GM12878 (cell line): Measurements from ENCODE around the gene C17orf58. TPM values are rescaled to one million over a fixed set of nuclear protein-coding genes. Genes with fewer than 3 reads are reported as not detected.

Experiments
- ATAC-seq: fragments of 200-7000 bp; cut with Tn5 transposase; 3 replicates; pipeline ENCODE4 v1.9.1; 2020; ENCODE audit warnings: mild to moderate bottlenecking, moderate library complexity
- BruUV-seq: library from RNA; stranded (reverse); fragments of 400-500 nt; replicated peaks from 2 replicates; lab custom pipeline; 2021; lab: Mats Ljungman, UMichigan
- CTCF ChIA-PET: fragments of 300-600 bp; sonication (Branson Sonifier 250); formaldehyde crosslinking; extraction: SDS; loops from one replicate; lab custom pipeline; 2021; ENCODE audit warnings: inconsistent platforms; lab: Yijun Ruan, JAX
- POLR2A ChIA-PET: fragments of 350-600 bp; formaldehyde crosslinking; extraction: SDS; loops from one replicate; lab custom pipeline; 2021; ENCODE audit warnings: inconsistent platforms; lab: Charles Lee
- RAD21 ChIA-PET: fragments of 300-600 bp; sonication (Branson Sonifier 250); formaldehyde crosslinking; loops from one replicate; lab custom pipeline; 2023; ENCODE audit warnings: antibody characterized with exemption; ENCODE audit not compliant: unreplicated experiment; lab: Charles Lee
- SMC1A ChIA-PET: fragments of 300-600 bp; sonication (Branson Sonifier 250); formaldehyde crosslinking; loops from one replicate; lab custom pipeline; 2023; ENCODE audit not compliant: unreplicated experiment, uncharacterized antibody; lab: Charles Lee
- DNase-seq: peaks from one replicate; pipeline ENCODE4 v3.0.0-alpha.2; 2011; ENCODE audit warnings: low read depth, low spot score
- FAIRE-seq: peaks from 3 replicates; lab custom pipeline; 2011; peaks lifted over from hg19 to GRCh38; lab: Jason Lieb, UNC
- H2AFZ ChIP-seq: 2 replicates; pipeline ENCODE4 v1.6.0; 2011; ENCODE audit warnings: low read depth, low read length, control low read depth; ENCODE audit not compliant: control insufficient read depth
- H3K27ac ChIP-seq: 2 replicates; pipeline ENCODE4 v1.5.1; 2011; ENCODE audit warnings: control low read depth; ENCODE audit not compliant: control insufficient read depth, insufficient read depth
- H3K27me3 ChIP-seq, 2 experiments: replicated peaks in 1 of 2; 2 replicates each; pipeline versions ENCODE4 v1.6.0 to v1.6.1; 2011; ENCODE audit warnings: low read length in 1 of 2; ENCODE audit not compliant: control insufficient read depth in 2 of 2, insufficient read depth in 2 of 2
- H3K36me3 ChIP-seq, 2 experiments: 2 replicates each; pipeline ENCODE4 v1.5.1; 2011; ENCODE audit warnings: low read length in 1 of 2; ENCODE audit not compliant: control insufficient read depth in 2 of 2, insufficient read depth in 2 of 2
- H3K4me1 ChIP-seq: 2 replicates; pipeline ENCODE4 v1.6.1; 2011; ENCODE audit warnings: mild to moderate bottlenecking, low read length, moderate library complexity, mixed read lengths; ENCODE audit not compliant: control insufficient read depth, insufficient read depth
- H3K4me2 ChIP-seq: 2 replicates; pipeline ENCODE4 v1.6.0; 2011; ENCODE audit warnings: control low read depth; ENCODE audit not compliant: control insufficient read depth, insufficient read depth
- H3K4me3 ChIP-seq: fragments of 200-600 bp; sonication (generic); 2 replicates; pipeline ENCODE4 v1.5.1; 2016
- H3K79me2 ChIP-seq: 2 replicates; pipeline ENCODE4 v1.6.0; 2011; ENCODE audit warnings: low read length; ENCODE audit not compliant: control insufficient read depth, insufficient read depth
- H3K9ac ChIP-seq: 2 replicates; pipeline ENCODE4 v1.8.0; 2011; ENCODE audit warnings: low read length, control low read depth, mixed read lengths; ENCODE audit not compliant: control insufficient read depth, insufficient read depth
- H3K9me3 ChIP-seq: replicated peaks from 3 replicates; pipeline ENCODE4 v1.5.1; 2011; ENCODE audit warnings: mild to moderate bottlenecking, low read length; ENCODE audit not compliant: control insufficient read depth, insufficient read depth
- H4K20me1 ChIP-seq: 2 replicates; pipeline ENCODE4 v1.6.0; 2011; ENCODE audit not compliant: control insufficient read depth, insufficient read depth
- EGR1 ChIP-seq, 2 experiments: IDR thresholded peaks; 1 replicate in 1 of 2; 2 replicates in 1 of 2; pipeline ENCODE4 v1.6.1; 2011 to 2012; ENCODE audit warnings: low read depth in 2 of 2, low read length in 2 of 2, borderline replicate concordance in 1 of 2, mild to moderate bottlenecking in 1 of 2, moderate library complexity in 1 of 2
- EZH2 ChIP-seq: IDR thresholded peaks from 2 replicates; pipeline ENCODE4 v1.6.1; 2012; ENCODE audit warnings: low read depth, mild to moderate bottlenecking, control low read depth, inconsistent platforms, low read length, borderline replicate concordance; ENCODE audit not compliant: control insufficient read depth
- KDM1A ChIP-seq: fragments of 200-600 bp; sonication (generic); IDR thresholded peaks from 2 replicates; pipeline ENCODE4 v1.6.1; 2016; ENCODE audit warnings: borderline replicate concordance
- STAT1 ChIP-seq: fragments of 450-650 bp; conservative IDR thresholded peaks from 2 replicates; pipeline ENCODE4 v1.6.1; 2014; ENCODE audit warnings: antibody characterized with exemption, mild to moderate bottlenecking
- SUZ12 ChIP-seq: fragments of 200-600 bp; sonication (generic); IDR thresholded peaks from one replicate; pipeline ENCODE4 v1.6.1; 2018; ENCODE audit warnings: antibody characterized with exemption, mild to moderate bottlenecking; ENCODE audit not compliant: unreplicated experiment
- ZNF274 ChIP-seq: IDR thresholded peaks from one replicate; pipeline ENCODE4 v1.8.0; 2011; ENCODE audit not compliant: insufficient read length, insufficient read depth
- ZSCAN29 ChIP-seq: fragments of 450-650 bp; IDR thresholded peaks from 2 replicates; pipeline ENCODE4 v1.6.1; 2017; ENCODE audit warnings: mild to moderate bottlenecking, moderate library complexity
- WGBS: methylation state at CpG from one replicate; pipeline ENCODE4 v1.1.6; 2016; ENCODE audit warnings: low lambda C conversion rate; ENCODE audit not compliant: insufficient replicate concordance, insufficient coverage; ENCODE audit errors: missing lambda C conversion rate; 5-methylcytosine and 5-hydroxymethylcytosine counted together
- in situ Hi-C: fragments of 300-500 bp; cut with MboI; formaldehyde crosslinking; loops from 9 replicates; pipeline ENCODE4 v1.14.3; 2018; ENCODE audit warnings: mixed read lengths
- intact Hi-C: fragments of 100-400 bp; cut with micrococcal nuclease; formaldehyde crosslinking; loops from one replicate; pipeline ENCODE4 v1.14.2; 2022; ENCODE audit not compliant: unreplicated experiment
- polyA plus RNA-seq, 11 experiments: library from polyadenylated mRNA; depleted of rRNA in 4 of 11; unstranded in 6 of 11; stranded (reverse) in 5 of 11; fragments of >200 nt; fragmentation: Nextera tagmentation in 4 of 11; fragmentation: Illumina TruSeq in 1 of 11; extraction: Ambion mirVana in 4 of 11; extraction: Trizol in 1 of 11; gene quantifications; 1 replicate in 1 of 11; 2 replicates in 10 of 11; pipeline versions ENCODE4 v1.2.1 to v1.2.3, GENCODE V29; 2011 to 2016; ENCODE audit warnings: inconsistent platforms in 2 of 11, missing spikeins in 2 of 11, low read depth in 1 of 11
- total RNA-seq, 4 experiments: library from RNA; depleted of rRNA in 3 of 4; stranded (reverse); fragments of >200 nt in 3 of 4; fragmentation: Illumina TruSeq in 1 of 4; extraction: Trizol in 1 of 4; gene quantifications; 2 replicates each; pipeline versions ENCODE4 v1.2.1 to v1.2.3, GENCODE V29; 2013 to 2021
- TF ChIP-seq, protein P1 (sequence below): fragments of 450-650 bp; conservative IDR thresholded peaks from 2 replicates; pipeline ENCODE4 v1.6.1; 2017; ENCODE audit warnings: mild to moderate bottlenecking, moderate library complexity

The C17orf58 gene
- total and polyA plus RNA-seq, 10 of the 15 experiments (the other 5 are each of a cell fraction or from before 2014, with no cell fraction given): 3.3 to 12.3 (median 6.2) TPM

DNA sequence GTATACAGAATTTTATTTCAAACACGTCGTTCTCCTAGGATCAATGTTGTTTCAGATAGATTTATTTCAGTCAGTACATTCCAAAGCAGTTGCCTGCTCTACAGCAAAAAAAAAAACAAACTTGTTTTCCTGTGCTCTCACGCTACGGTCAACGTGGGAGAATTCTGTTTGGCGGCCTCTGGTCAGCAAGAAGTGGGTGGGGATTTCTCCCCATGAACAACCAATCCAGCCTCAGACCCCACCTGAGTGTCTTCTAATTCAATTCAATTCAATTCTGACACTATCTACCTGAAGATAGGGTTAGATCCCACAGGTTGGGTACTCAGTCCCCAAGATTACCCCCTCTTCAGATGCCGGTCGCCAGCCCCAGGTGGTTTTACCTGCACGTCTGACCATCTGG, 22.1 kb downstream of the C17orf58 start (continued):
- TF ChIP-seq EZH2: no peak

DNA sequence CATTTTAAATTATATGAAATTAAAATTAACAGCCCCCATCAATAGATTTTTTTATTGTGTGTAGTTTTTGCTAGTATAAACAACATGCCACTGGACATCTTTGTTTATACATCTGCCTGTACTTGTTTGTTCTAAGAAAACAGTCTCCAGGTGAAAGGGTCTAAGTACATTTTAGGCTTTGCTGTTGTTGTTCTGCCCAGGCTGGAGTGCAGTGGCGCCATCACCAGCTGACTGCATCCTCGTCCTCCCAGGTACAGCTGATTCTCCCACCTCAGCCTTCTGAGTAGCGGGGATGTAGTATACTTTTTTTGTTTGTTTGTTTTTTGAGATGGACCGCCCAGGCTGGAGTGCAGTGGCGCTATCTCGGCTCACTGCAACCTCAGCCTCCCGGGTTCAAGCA, 25.5 kb downstream of the C17orf58 start:
- TF ChIP-seq STAT1 (no peak), EZH2 (no peak), SUZ12 (no peak), ZSCAN29 (no peak), KDM1A (no peak), ZNF274 (no peak), EGR1 (IDR thresholded peaks at IDR 0.05; ENCODE audit: borderline replicate concordance in 1 of 2, low read depth in 2 of 2, low read length in 2 of 2) (no peak)
- TF ChIP-seq, protein P1, sequence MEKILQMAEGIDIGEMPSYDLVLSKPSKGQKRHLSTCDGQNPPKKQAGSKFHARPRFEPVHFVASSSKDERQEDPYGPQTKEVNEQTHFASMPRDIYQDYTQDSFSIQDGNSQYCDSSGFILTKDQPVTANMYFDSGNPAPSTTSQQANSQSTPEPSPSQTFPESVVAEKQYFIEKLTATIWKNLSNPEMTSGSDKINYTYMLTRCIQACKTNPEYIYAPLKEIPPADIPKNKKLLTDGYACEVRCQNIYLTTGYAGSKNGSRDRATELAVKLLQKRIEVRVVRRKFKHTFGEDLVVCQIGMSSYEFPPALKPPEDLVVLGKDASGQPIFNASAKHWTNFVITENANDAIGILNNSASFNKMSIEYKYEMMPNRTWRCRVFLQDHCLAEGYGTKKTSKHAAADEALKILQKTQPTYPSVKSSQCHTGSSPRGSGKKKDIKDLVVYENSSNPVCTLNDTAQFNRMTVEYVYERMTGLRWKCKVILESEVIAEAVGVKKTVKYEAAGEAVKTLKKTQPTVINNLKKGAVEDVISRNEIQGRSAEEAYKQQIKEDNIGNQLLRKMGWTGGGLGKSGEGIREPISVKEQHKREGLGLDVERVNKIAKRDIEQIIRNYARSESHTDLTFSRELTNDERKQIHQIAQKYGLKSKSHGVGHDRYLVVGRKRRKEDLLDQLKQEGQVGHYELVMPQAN: no peak
- Histone ChIP-seq H2AFZ (no peak overlapping the region), H3K36me3 (peaks cover 0 to 16% of the 10 kb centered on the region in 2 experiments; a peak in 3 of 4 replicates), H3K27me3 (no peaks in the 10 kb centered on the region), H3K4me2 (no peak overlapping the region), H3K4me3 (no peak overlapping the region), H3K27ac (no peak overlapping the region), H4K20me1 (no peaks in the 10 kb centered on the region), H3K79me2 (no peaks in the 10 kb centered on the region), H3K9ac (no peak overlapping the region), H3K9me3 (no peaks in the 10 kb centered on the region), H3K4me1 (no peaks in the 10 kb centered on the region)
- intact Hi-C loops: no loop called here
- in situ Hi-C loops: no loop called here
- ATAC-seq (no peak), FAIRE-seq (no peak), DNase-seq (no peak)
- ChIA-PET CTCF (interaction anchor here (1.0 kb wide), 1 partner anchor 15 kb away, joined by 3 read pairs; no protein-coding TSS in a partner anchor), POLR2A (no interaction called here), RAD21 (no interaction called here), SMC1A (no interaction called here)
- over 99% methylated on average over 7 of the region's 7 CpGs for WGBS
- BruUV-seq: no TSS peak
